RCC 7860 (cell line): Measurements from ENCODE around the gene GOLGA5.

Experiments
- DNase-seq: peaks from one replicate; pipeline ENCODE4 v3.0.0-alpha.2; 2015; ENCODE audit warnings: low spot score
- FAIRE-seq: peaks from 2 replicates; lab custom pipeline; 2012; peaks lifted over from hg19 to GRCh38; lab: Jason Lieb, UNC

The GOLGA5 gene

DNA sequence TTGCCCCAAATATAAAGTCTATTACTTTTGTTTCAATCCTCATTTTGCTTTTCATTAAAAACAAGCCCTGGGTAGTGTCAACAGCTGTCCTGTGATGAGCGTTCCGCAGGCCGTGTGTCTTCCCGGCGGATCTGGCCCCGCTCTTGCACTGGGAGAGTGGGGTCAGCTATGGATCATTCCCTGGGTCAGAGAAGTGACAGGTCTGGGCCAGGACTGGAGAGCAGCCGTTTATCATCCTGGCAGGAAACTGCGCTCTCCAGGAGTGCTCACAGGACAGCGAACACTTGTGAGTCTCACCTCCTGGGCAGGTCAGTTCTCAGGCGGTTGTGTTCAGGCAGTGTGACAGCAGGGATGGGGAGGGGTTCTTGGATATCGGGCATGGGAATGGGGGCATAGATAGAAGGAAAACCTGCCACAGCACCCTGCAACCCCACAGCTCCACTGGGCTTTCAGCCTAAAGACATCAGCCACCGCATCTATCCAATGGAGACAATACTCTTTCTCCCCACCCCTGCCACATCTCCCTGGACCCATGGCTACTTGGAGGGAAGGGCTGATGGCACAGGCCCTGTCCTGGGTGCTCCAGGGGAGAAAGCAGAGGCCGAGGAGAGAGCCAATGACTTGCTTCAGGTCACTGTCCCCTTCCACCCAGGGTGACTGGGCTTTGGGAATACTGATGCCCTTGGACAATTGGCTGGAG lies 81.0 kb downstream of the GOLGA5 start:
- FAIRE-seq, result no peak
- no peak for DNase-seq

DNA sequence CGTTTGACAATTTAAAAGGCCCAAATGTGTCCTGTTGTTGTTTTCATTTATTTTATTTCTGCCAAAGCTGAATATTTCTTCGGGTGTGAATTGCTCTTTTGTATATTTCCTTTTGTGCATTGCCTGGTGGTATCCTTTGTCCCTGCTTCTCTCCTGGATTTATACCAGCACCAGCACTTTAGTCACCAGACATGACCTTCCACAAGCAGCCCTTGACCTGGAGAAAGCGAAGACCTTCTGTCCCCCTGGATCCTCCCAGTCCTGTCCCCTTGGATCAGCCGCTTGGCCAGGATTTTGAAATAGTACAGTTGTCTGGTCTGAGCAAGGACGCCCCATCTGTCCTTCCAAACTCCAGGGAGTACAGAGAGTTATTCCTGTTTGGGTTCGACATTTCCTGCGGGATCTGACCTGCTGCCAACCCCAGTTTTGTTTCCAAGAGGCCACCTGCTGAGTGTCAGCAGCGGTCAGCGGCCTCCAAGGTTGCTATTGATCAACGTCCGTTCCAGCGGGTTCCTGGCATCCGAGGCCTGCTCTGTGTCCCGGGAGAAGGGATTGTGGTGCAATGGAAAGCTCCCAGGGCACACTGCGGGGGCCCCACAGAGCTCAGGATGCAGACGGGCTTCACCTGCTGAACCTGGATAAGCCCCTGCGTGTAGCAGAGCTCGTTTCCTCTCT lies 83.8 kb downstream of the GOLGA5 start:
- FAIRE-seq (no peak), DNase-seq (no peak)

DNA sequence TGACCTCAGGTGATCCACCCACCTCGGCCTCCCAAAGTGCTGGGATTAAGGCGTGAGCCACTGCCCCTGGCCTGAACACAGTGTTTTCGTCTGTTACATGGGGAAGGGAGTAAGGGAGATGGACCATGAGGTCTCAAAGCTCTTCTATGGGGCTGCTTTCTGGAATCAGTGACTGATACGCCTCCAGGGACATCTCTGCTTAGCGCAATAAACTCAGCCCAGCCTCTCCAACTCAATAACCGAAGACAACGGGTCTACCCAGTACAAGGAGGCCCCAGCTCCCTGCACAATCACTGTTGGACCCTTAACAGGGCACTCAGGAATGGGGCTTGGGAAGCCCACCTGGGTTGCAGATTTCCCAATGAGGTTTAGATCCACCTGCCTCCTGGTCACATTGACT lies 86.2 kb downstream of the GOLGA5 start:
- DNase-seq, result no peak
- FAIRE-seq, result no peak

DNA sequence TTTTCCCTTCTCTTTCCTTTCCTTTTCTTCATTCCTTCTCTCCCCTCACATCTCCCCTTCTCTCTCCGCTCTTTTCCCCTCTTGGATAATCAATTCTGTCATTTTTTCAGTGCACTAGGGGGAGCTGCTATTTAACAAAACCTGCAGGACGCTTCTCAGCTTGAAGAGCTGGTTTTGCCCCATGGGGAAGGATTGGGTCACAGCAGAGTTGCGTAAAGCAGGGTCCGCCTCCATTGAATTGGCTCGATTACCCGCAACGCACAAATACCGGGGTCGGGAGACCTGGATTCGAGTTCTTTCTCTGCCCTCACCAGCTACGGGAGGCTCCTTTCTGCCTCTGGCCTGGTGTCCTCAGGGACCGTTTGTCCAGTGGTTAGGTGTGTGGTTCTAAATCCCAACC lies 86.7 kb downstream of the GOLGA5 start:
- DNase-seq (no peak), FAIRE-seq (no peak)

DNA sequence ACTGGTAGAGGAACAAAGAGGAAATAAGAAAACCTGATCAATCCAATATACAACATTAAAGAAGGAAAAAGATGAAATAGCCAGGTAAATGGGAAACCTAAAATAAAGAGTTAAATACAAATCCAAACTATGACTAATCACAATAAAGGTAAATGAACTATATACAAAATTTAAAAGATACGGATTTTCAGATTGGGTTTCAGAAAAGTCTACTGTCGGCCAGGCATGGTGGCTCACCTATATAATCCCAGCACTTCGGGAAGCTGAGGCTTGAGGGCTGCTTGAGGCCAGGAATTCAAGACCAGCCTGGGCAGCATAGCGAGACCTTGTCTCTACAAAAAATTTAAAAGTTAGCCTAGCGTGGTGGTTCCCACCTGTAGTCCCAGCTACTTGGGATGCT lies 89.0 kb downstream of the GOLGA5 start:
- no peak for DNase-seq
- no peak for FAIRE-seq

DNA sequence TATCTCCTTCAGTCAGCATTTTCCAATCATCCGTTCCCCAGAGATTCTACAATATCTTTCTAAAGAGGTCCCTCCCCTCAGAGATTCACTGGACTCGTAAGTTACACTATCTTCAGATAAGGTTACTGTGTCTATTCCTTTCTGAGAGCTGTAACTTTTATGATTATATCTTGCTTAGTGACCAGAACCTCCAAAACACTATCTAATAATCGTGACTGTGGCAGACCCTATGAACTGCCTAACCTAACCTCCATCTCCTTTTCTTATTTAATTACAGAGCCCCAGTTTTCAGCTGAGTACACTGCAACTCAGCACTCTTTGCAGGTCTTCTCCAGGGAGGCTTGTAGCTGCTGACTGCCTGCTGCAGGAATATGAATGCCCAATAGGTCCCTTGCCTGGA lies 90.3 kb downstream of the GOLGA5 start:
- DNase-seq (no peak), FAIRE-seq (no peak)

DNA sequence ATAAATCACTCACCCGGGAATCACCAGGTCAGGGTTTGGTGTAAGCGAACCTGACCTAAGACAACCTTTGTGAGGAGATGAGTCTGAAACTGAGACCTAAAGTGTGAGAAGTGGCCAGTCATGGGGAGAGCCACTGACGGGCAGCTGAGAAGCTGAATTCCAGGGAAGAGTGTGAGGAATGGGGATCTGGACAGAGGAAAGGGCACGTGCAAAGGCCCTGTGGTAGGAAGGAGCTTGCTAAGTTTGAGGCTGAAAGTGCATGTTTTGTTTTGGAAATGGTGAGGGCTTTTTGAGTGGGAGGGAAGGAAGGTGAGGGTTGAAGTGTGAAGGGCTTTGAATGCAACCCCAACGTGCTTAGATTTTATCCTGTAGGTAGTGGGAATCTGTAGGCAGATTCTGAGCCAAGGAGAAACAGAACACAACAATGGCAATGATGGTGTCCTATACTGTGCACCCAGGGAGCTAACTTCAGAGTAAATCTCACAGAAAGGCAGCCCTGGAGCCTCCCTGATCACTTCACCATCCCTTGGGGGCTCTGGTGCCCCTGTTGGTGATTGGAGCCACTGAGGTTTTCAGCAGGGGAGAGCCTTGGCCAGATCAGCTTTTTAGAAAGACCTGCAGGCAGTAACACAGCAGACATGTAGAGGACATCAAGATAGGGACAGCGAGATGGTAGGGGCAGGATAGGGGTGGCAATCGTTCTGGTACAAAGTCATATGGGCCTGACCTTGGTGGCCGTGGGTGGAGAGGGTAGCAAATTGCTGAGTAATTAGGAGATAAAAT lies 91.4 kb downstream of the GOLGA5 start:
- DNase-seq, result no peak
- FAIRE-seq, result no peak

DNA sequence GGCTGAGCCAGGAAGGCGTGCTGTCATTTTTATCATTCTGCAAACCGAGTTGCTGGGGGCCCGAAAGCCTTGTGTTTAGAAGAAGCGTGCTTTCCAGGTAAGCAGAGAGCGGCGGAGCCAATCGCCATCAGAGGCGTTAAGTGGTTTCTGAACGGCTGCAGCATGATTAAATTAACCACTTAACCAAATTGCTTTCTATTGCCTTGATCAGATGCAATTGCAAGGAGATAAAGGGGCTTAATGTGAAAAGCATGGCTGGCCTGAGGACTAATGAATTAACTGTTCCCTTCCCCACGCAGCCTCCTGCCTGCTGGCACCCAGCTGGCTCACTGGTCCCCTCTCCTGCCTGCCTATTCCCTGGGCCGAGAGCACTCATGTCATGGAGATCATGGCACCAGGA lies 92.2 kb downstream of the GOLGA5 start:
- DNase-seq (no peak), FAIRE-seq (no peak)

DNA sequence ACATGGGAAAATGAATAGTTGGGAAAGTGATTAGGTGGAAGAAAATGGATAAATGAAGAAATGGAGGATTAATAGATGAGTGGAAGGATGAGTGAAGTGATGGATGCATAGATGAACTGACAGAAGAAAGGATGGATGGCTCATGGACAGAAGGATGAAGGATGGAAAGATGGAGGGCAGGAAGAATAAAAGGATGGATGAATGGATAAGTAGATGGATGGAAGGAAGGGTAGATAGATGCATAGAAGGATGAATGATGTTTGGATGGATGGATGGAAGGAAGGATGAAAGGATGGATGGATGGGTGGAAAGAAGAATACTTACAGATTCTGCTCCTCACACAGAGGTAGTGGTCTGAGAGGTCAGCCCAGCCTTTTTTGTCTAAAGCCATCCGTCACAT lies 93.1 kb downstream of the GOLGA5 start:
- DNase-seq (no peak), FAIRE-seq (no peak)

DNA sequence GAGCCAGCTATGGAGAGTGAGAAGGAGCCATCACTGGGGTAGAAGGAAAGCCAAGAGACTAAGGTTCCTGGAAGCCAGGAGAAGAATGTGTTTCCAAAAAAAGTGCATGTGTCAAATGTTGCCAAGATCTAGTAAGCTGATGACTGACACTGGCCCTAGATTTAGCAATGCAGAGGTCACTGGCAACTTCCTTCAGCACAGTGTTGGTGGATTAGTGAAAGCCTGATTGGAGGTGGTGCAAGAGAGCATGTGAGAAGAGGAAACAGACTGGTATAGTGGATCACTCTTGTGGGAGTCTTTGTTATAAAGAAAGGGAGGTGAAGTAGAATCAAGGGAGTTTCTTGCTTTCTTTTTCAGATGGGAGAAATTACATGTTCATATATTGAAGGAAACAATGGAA lies 94.8 kb downstream of the GOLGA5 start:
- FAIRE-seq, result no peak
- DNase-seq, result no peak
